Measurements from ENCODE around the gene CARS1. TPM values are rescaled to one million over a fixed set of nuclear protein-coding genes. Genes with fewer than 3 reads are reported as not detected.

CARS1 gene
- total RNA-seq, 1 donor from 2014 or later = 134 TPM

DNA sequence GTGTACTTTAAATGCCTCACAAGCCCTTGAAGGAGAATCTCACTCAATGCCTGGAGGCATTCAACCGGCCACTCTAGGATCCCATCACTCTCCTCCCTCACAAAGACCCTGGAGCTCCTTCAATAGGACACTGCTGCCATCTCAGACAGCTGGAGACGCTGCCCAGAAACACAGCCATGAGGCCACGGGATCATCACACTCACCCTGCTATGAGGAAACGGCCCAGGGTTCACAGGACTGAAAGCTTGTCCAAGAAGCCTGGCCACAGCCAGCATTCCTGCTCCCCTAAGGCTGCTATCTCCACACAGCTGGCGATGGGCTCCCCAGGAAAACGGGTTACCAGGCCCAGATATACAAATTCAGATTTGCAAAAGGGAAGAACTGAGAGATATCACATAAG, 13.2 kb downstream of the CARS1 start:
- TF ChIP-seq CTCF (IDR thresholded peaks at IDR 0.05) = no peak
- Mint-ChIP-seq H3K27me3 (ENCODE audit: unreplicated experiment) (no peaks in the 10 kb centered on the region), H3K27ac (ENCODE audit: unreplicated experiment) (peak overlapping the region; percentile 54), H3K9me3 (ENCODE audit: unreplicated experiment) (no peaks in the 10 kb centered on the region), H3K36me3 (ENCODE audit: unreplicated experiment) (peaks cover 50% of the 10 kb centered on the region), H3K4me1 (ENCODE audit: unreplicated experiment) (peaks cover 51% of the 10 kb centered on the region), H3K4me3 (ENCODE audit: unreplicated experiment) (no peak overlapping the region)
- DNase-seq (ENCODE audit: extremely low spot score, unreplicated experiment) = no peak

- no peak overlapping the region for H3K4me3 Mint-ChIP-seq (ENCODE audit: unreplicated experiment)
- H3K4me1 Mint-ChIP-seq (ENCODE audit: unreplicated experiment) = peaks cover 46% of the 10 kb centered on the region
- H3K27ac Mint-ChIP-seq (ENCODE audit: unreplicated experiment) = peak overlapping the region; percentile 80
- no peak for TF ChIP-seq CTCF (IDR thresholded peaks at IDR 0.05)
- DNase-seq (ENCODE audit: extremely low spot score, unreplicated experiment) = no peak
- no peaks in the 10 kb centered on the region for H3K27me3 Mint-ChIP-seq (ENCODE audit: unreplicated experiment)
- H3K36me3 Mint-ChIP-seq (ENCODE audit: unreplicated experiment) = peaks cover 50% of the 10 kb centered on the region
- no peaks in the 10 kb centered on the region for H3K9me3 Mint-ChIP-seq (ENCODE audit: unreplicated experiment)
These were observed 13.8 kb downstream of the CARS1 start for GRCh38 chr11:3043315-3043871.

DNA sequence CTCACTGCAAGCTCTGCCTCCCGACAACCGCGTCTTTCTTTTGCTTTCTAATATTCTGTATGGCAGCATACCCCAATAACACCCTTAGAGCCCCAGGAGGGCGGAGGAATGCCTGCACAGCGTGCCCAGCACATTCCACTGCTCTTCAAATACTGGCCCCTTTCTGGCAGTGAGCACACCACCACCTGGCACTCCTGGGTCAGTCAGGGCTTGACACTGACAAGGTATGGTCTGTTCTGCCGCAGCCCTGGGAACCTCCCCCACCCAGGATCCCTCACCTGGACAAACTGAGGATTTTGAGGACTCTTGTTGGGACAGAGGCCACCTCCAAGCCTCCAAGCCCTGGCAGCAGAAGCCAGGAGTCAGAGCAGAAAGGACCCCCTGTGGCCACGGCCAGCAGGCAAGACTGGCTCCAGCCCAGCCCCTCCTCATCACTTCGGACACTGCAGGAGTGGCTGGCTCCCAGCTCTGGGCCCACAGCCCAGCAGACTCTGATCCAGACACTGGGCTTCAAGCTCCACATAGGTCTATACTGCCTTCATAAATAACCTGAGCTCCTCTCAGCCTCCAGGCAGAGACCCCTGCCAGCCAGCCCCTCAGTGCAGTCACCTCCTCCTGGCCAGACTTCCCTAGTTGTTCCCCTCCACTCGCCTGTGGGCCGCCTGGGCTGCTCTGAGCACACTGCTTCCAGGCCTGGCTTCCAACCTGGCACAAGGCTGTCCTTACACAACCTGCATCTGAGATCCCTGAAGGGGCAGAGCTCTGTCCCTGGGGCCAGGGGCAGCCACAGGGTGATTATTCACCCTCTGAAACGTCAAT, 14.5 kb downstream of the CARS1 start:
- TF ChIP-seq CTCF (IDR thresholded peaks at IDR 0.05) = no peak
- Mint-ChIP-seq H3K36me3 (ENCODE audit: unreplicated experiment) (peaks cover 54% of the 10 kb centered on the region), H3K9me3 (ENCODE audit: unreplicated experiment) (no peaks in the 10 kb centered on the region)

GRCh38 chr11:3041699-3042441, 15.4 kb downstream of the CARS1 start:
- Mint-ChIP-seq H3K36me3 (ENCODE audit: unreplicated experiment) (peaks cover 60% of the 10 kb centered on the region), H3K4me3 (ENCODE audit: unreplicated experiment) (no peak overlapping the region), H3K4me1 (ENCODE audit: unreplicated experiment) (peaks cover 39% of the 10 kb centered on the region), H3K9me3 (ENCODE audit: unreplicated experiment) (no peaks in the 10 kb centered on the region), H3K27me3 (ENCODE audit: unreplicated experiment) (no peaks in the 10 kb centered on the region), H3K27ac (ENCODE audit: unreplicated experiment) (peak overlapping the region; percentile 73)
- no peak for DNase-seq (ENCODE audit: extremely low spot score, unreplicated experiment)
- no peak for TF ChIP-seq CTCF (IDR thresholded peaks at IDR 0.05)

More for the DNA sequence above, 14.5 kb downstream of the CARS1 start:
- Mint-ChIP-seq H3K27ac (ENCODE audit: unreplicated experiment) (peak overlapping the region; percentile 80), H3K4me1 (ENCODE audit: unreplicated experiment) (peaks cover 42% of the 10 kb centered on the region), H3K4me3 (ENCODE audit: unreplicated experiment) (no peak overlapping the region), H3K27me3 (ENCODE audit: unreplicated experiment) (no peaks in the 10 kb centered on the region)
- DNase-seq (ENCODE audit: extremely low spot score, unreplicated experiment) = no peak

DNA sequence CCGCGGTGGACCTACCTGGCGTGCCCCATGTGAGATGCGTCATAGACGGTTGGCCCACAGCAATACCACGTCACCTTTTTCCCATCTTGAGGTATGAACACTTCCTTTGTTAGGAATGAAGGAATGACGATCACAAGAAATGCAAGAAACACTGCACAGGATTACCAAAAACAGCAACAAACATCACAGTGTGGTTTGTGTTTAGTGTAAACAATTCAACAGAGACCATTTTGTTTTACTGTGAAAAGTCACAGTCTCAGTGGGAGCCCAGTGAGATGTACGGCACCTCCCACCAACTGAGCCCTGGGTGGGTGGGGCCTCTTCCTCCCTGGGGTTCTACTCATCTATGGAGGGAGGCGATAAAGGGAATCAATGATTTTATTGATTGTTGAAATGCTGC, 16.3 kb downstream of the CARS1 start:
- H3K4me1 Mint-ChIP-seq (ENCODE audit: unreplicated experiment) = peaks cover 37% of the 10 kb centered on the region
- no peak overlapping the region for H3K27ac Mint-ChIP-seq (ENCODE audit: unreplicated experiment)
- no peak overlapping the region for H3K4me3 Mint-ChIP-seq (ENCODE audit: unreplicated experiment)
- DNase-seq (ENCODE audit: extremely low spot score, unreplicated experiment) = no peak
- H3K36me3 Mint-ChIP-seq (ENCODE audit: unreplicated experiment) = peaks cover 64% of the 10 kb centered on the region
- no peaks in the 10 kb centered on the region for H3K27me3 Mint-ChIP-seq (ENCODE audit: unreplicated experiment)
- no peak for TF ChIP-seq CTCF (IDR thresholded peaks at IDR 0.05)
- H3K9me3 Mint-ChIP-seq (ENCODE audit: unreplicated experiment) = no peaks in the 10 kb centered on the region

All from osteocyte (in vitro differentiated cells).